HCT116 (cell line): ENCODE measurements around the gene DPH5. TPM values are rescaled to one million over a fixed set of nuclear protein-coding genes. Genes with fewer than 3 reads are reported as not detected.
"Not testable (repeated sequence)": the region's sequence is repeated elsewhere in the genome, so short reads cannot be mapped to it uniquely, and the experiment has no call there.

Source experiments
- ATAC-seq: fragments of 200-7000 bp; cut with Tn5 transposase; 2 replicates; pipeline ENCODE4 v1.9.1; 2020; ENCODE audit warnings: mild to moderate bottlenecking, moderate library complexity
- BruUV-seq: library from RNA; stranded (reverse); fragments of 400-500 nt; replicated peaks from 2 replicates; lab custom pipeline; 2021; lab: Mats Ljungman, UMichigan
- CTCF ChIA-PET: fragments of 300-600 bp; sonication (Branson Sonifier 250); formaldehyde crosslinking; loops from one replicate; lab custom pipeline; 2021; ENCODE audit warnings: antibody characterized with exemption; lab: Charles Lee
- POLR2A ChIA-PET: fragments of 300-600, 350-600 bp; sonication (Branson Sonifier 250); formaldehyde crosslinking; loops from one replicate; lab custom pipeline; 2021; ENCODE audit warnings: antibody characterized with exemption; lab: Charles Lee
- RAD21 ChIA-PET, 2 experiments: fragments of 300-600 bp; sonication (Branson Sonifier 250); formaldehyde crosslinking; loops; one replicate each; lab custom pipeline; 2023; ENCODE audit warnings: low total read pairs in 2 of 2; ENCODE audit not compliant: uncharacterized antibody in 2 of 2, unreplicated experiment in 2 of 2, low non-redundant PET in 1 of 2; lab: Charles Lee
- DNase-seq: peaks from one replicate; pipeline ENCODE4 v3.0.0-alpha.2; 2010; ENCODE audit warnings: low read depth, low spot score
- H2AFZ ChIP-seq: fragments of 200-600 bp; shearing (Covaris generic), sonication (generic); 2 replicates; pipeline ENCODE4 v1.6.1; 2017; ENCODE audit warnings: low read depth, mixed run types, mixed read lengths, antibody characterized with exemption, low read length; ENCODE audit not compliant: poor library complexity, severe bottlenecking
- H3K27ac ChIP-seq: 2 replicates; pipeline ENCODE4 v1.5.1; 2012; ENCODE audit warnings: low read depth, low read length
- H3K27me3 ChIP-seq: fragments of 200-600 bp; sonication (generic); 2 replicates; pipeline ENCODE4 v1.6.1; 2016; ENCODE audit warnings: mixed run types, low read length, mixed read lengths; ENCODE audit not compliant: insufficient read depth
- H3K36me3 ChIP-seq, 2 experiments: fragments of 200-500 bp in 1 of 2; fragments of 200-600 bp in 1 of 2; sonication (Bioruptor generic) in 1 of 2; sonication (generic) in 1 of 2; 2 replicates each; pipeline versions ENCODE4 v1.5.1 to v1.6.1; 2014 to 2016; ENCODE audit warnings: low read length in 2 of 2, inconsistent platforms in 1 of 2, mixed read lengths in 1 of 2, mixed run types in 1 of 2; ENCODE audit not compliant: insufficient read depth in 2 of 2, control insufficient read depth in 1 of 2
- H3K4me1 ChIP-seq, 2 experiments: fragments of 200-600 bp in 1 of 2; sonication (generic) in 1 of 2; 2 replicates each; pipeline versions ENCODE4 v1.5.1 to v1.6.1; 2012 to 2017; ENCODE audit warnings: low read length in 2 of 2, inconsistent platforms in 1 of 2, mild to moderate bottlenecking in 1 of 2, mixed read lengths in 1 of 2, mixed run types in 1 of 2, moderate library complexity in 1 of 2; ENCODE audit not compliant: insufficient read depth in 2 of 2, control insufficient read depth in 1 of 2
- H3K4me2 ChIP-seq: fragments of 200-600 bp; sonication (generic); 2 replicates; pipeline ENCODE4 v1.6.1; 2017; ENCODE audit warnings: mixed run types, low read length, mixed read lengths
- H3K4me3 ChIP-seq, 2 experiments: fragments of 200-600 bp in 1 of 2; sonication (generic) in 1 of 2; replicated peaks in 1 of 2; 2 replicates each; pipeline ENCODE4 v1.5.1; 2011 to 2016; ENCODE audit warnings: low read length in 2 of 2, control low read depth in 1 of 2, low read depth in 1 of 2, mild to moderate bottlenecking in 1 of 2, mixed read lengths in 1 of 2, mixed run types in 1 of 2
- H3K79me2 ChIP-seq: fragments of 200-600 bp; sonication (generic); 2 replicates; pipeline ENCODE4 v1.6.1; 2017; ENCODE audit warnings: mild to moderate bottlenecking, mixed run types, low read length, moderate library complexity, mixed read lengths; ENCODE audit not compliant: insufficient read depth
- H3K9ac ChIP-seq: fragments of 200-600 bp; sonication (generic); 2 replicates; pipeline ENCODE4 v1.6.1; 2016; ENCODE audit warnings: low read length, mixed read lengths
- H3K9me2 ChIP-seq: fragments of 200-600 bp; sonication (generic), shearing (Covaris generic); 2 replicates; pipeline ENCODE4 v1.6.1; 2017; ENCODE audit warnings: mixed run types, mild to moderate bottlenecking, moderate library complexity; ENCODE audit not compliant: insufficient read depth
- H3K9me3 ChIP-seq, 2 experiments: fragments of 200-500 bp in 1 of 2; fragments of 200-600 bp in 1 of 2; sonication (Bioruptor generic) in 1 of 2; sonication (generic) in 1 of 2; 2 replicates each; pipeline ENCODE4 v1.6.1; 2014 to 2017; ENCODE audit warnings: low read length in 2 of 2, mixed read lengths in 2 of 2, inconsistent platforms in 1 of 2, low read depth in 1 of 2, mild to moderate bottlenecking in 1 of 2, mixed run types in 1 of 2, moderate library complexity in 1 of 2; ENCODE audit not compliant: control insufficient read depth in 1 of 2, insufficient read depth in 1 of 2
- H4K20me1 ChIP-seq: fragments of 200-600 bp; sonication (generic), shearing (Covaris generic); 2 replicates; pipeline ENCODE4 v1.6.1; 2017; ENCODE audit warnings: mixed run types, mild to moderate bottlenecking, moderate library complexity; ENCODE audit not compliant: insufficient read depth
- ELF1 ChIP-seq: IDR thresholded peaks from 2 replicates; pipeline ENCODE4 v1.6.1; 2012; ENCODE audit warnings: low read depth, borderline replicate concordance
- EZH2 ChIP-seq: fragments of 200-600 bp; sonication (generic); IDR thresholded peaks from 2 replicates; pipeline ENCODE4 v1.6.1; 2017; ENCODE audit warnings: antibody characterized with exemption, mixed run types
- FOSL1 ChIP-seq: IDR thresholded peaks from 2 replicates; pipeline ENCODE4 v1.6.1; 2012; ENCODE audit warnings: low read depth
- POLR2A ChIP-seq: IDR thresholded peaks from 2 replicates; pipeline ENCODE4 v1.7.0; 2011; ENCODE audit warnings: borderline replicate concordance; ENCODE audit not compliant: insufficient read depth, insufficient read length; ENCODE audit errors: extremely low read depth
- RAD21 ChIP-seq: IDR thresholded peaks from 2 replicates; pipeline ENCODE4 v1.6.1; 2012; ENCODE audit warnings: low read depth, mild to moderate bottlenecking
- SIN3A ChIP-seq: IDR thresholded peaks from 2 replicates; pipeline ENCODE4 v1.6.1; 2012; ENCODE audit warnings: low read depth
- SRF ChIP-seq: IDR thresholded peaks from 2 replicates; pipeline ENCODE4 v1.6.1; 2012; ENCODE audit warnings: low read depth
- TCF7L2 ChIP-seq: IDR thresholded peaks from 2 replicates; pipeline ENCODE4 v1.7.0; 2011; ENCODE audit warnings: borderline replicate concordance, inconsistent platforms; ENCODE audit not compliant: insufficient read depth, insufficient read length; ENCODE audit errors: extremely low read depth
- intact Hi-C: fragments of 100-400 bp; cut with micrococcal nuclease; formaldehyde crosslinking; loops from 2 replicates; pipeline ENCODE4 v1.10.0; 2022
- total RNA-seq: library from RNA; stranded (reverse); gene quantifications from one replicate; pipeline ENCODE4 v1.2.1, GENCODE V29; 2021; ENCODE audit not compliant: unreplicated experiment
- TF ChIP-seq, protein P1 (sequence below): IDR thresholded peaks from 2 replicates; pipeline ENCODE4 v1.6.1; 2011; ENCODE audit warnings: mild to moderate bottlenecking, low read length, moderate library complexity; ENCODE audit not compliant: insufficient replicate concordance; ENCODE audit errors: extremely low read depth
- TF ChIP-seq, protein P2 (sequence below): IDR thresholded peaks from 2 replicates; pipeline ENCODE4 v1.6.1; 2012
- TF ChIP-seq, protein P3 (sequence below): IDR thresholded peaks from 2 replicates; pipeline ENCODE4 v1.6.1; 2012
- TF ChIP-seq, protein P4 (sequence below), 3 experiments: fragments of 200-600 bp in 1 of 3; sonication (generic) in 1 of 3; IDR thresholded peaks in 2 of 3; conservative IDR thresholded peaks in 1 of 3; 2 replicates each; pipeline ENCODE4 v1.5.1; 2012 to 2017; ENCODE audit warnings: low read depth in 2 of 3, low read length in 2 of 3, antibody characterized with exemption in 1 of 3, borderline replicate concordance in 1 of 3, control low read depth in 1 of 3, mild to moderate bottlenecking in 1 of 3, mixed read lengths in 1 of 3, mixed run types in 1 of 3, moderate library complexity in 1 of 3; ENCODE audit not compliant: insufficient read depth in 1 of 3

Gene DPH5
- total RNA-seq, 1 experiment from 2014 or later: 55.8 TPM

DNA sequence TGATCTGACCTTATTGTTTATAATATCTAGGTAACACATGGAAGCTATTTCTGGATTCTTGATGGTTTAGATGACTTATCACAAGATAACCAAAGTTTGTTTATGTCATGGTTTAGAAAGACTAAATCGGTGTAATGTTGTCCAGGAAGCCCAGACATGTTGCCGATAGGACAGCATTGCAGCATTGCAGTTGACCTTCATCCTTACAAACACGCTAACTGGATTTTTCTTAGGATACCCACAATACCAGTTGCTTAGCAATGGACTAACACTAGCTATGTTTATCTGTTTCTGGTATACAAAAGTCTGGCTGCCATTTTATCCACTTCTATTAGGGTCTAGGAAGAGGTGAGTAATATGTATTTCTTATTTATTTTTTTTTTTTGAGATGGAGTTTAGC lies 11.7 kb upstream of the DPH5 start (continued):
- TF ChIP-seq, protein P1, sequence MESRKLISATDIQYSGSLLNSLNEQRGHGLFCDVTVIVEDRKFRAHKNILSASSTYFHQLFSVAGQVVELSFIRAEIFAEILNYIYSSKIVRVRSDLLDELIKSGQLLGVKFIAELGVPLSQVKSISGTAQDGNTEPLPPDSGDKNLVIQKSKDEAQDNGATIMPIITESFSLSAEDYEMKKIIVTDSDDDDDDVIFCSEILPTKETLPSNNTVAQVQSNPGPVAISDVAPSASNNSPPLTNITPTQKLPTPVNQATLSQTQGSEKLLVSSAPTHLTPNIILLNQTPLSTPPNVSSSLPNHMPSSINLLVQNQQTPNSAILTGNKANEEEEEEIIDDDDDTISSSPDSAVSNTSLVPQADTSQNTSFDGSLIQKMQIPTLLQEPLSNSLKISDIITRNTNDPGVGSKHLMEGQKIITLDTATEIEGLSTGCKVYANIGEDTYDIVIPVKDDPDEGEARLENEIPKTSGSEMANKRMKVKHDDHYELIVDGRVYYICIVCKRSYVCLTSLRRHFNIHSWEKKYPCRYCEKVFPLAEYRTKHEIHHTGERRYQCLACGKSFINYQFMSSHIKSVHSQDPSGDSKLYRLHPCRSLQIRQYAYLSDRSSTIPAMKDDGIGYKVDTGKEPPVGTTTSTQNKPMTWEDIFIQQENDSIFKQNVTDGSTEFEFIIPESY: no peak
- TF ChIP-seq EZH2: no peak
- no peak for TF ChIP-seq RAD21

DNA sequence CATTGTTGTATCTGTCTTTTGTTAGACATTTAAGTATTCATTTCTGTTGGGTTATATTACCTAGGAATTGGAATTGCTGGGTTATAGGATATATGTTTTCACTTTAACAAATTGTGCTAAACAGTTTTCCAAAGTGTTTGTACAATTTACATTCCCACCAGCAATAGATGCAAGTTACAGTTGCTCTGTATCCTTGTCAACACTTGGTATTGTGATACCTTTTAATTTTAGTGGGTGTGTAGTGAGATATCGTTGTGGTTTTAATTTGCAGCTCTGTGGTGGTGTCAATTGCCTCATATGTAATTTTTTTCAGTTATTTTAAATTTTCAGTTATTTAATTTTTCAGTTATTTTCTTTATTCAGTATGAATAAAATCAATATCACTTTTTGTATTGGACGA lies 7.4 kb upstream of the DPH5 start:
- DNase-seq (no peak), ATAC-seq (no peak)
- TF ChIP-seq POLR2A (no peak), FOSL1 (no peak), SRF (no peak), TCF7L2 (no peak), SIN3A (no peak), ELF1 (no peak)
- TF ChIP-seq, protein P2, sequence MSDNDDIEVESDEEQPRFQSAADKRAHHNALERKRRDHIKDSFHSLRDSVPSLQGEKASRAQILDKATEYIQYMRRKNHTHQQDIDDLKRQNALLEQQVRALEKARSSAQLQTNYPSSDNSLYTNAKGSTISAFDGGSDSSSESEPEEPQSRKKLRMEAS: no peak
- TF ChIP-seq, protein P3, sequence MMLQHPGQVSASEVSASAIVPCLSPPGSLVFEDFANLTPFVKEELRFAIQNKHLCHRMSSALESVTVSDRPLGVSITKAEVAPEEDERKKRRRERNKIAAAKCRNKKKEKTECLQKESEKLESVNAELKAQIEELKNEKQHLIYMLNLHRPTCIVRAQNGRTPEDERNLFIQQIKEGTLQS: no peak
- TF ChIP-seq, protein P4, sequence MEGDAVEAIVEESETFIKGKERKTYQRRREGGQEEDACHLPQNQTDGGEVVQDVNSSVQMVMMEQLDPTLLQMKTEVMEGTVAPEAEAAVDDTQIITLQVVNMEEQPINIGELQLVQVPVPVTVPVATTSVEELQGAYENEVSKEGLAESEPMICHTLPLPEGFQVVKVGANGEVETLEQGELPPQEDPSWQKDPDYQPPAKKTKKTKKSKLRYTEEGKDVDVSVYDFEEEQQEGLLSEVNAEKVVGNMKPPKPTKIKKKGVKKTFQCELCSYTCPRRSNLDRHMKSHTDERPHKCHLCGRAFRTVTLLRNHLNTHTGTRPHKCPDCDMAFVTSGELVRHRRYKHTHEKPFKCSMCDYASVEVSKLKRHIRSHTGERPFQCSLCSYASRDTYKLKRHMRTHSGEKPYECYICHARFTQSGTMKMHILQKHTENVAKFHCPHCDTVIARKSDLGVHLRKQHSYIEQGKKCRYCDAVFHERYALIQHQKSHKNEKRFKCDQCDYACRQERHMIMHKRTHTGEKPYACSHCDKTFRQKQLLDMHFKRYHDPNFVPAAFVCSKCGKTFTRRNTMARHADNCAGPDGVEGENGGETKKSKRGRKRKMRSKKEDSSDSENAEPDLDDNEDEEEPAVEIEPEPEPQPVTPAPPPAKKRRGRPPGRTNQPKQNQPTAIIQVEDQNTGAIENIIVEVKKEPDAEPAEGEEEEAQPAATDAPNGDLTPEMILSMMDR (IDR thresholded peaks at IDR 0.05 in 2 of 3, conservative IDR thresholded peaks at IDR 0.05 in 1 of 3; ENCODE audit: borderline replicate concordance in 1 of 3, insufficient read depth in 1 of 3, low read depth in 2 of 3, low read length in 2 of 3): no peak
- POLR2A ChIA-PET: no interaction called here
- no peaks in the 10 kb centered on the region for H3K27me3 ChIP-seq
- H3K36me3 ChIP-seq: no peaks in the 10 kb centered on the region
- H4K20me1 ChIP-seq: no peaks in the 10 kb centered on the region
- RAD21 ChIA-PET: no interaction called here
- H3K9me3 ChIP-seq: no peaks in the 10 kb centered on the region
- intact Hi-C loops: no loop called here
- CTCF ChIA-PET: no interaction called here
- no TSS peak for BruUV-seq
- H3K4me3 ChIP-seq: no peak overlapping the region
- no peak overlapping the region for H3K9ac ChIP-seq
- no peaks in the 10 kb centered on the region for H3K4me1 ChIP-seq
- no peak overlapping the region for H3K27ac ChIP-seq
- H3K79me2 ChIP-seq: peaks cover 63% of the 10 kb centered on the region
- H3K4me2 ChIP-seq: no peak overlapping the region
- H3K9me2 ChIP-seq: no peaks in the 10 kb centered on the region
- H2AFZ ChIP-seq: no peak overlapping the region

DNA sequence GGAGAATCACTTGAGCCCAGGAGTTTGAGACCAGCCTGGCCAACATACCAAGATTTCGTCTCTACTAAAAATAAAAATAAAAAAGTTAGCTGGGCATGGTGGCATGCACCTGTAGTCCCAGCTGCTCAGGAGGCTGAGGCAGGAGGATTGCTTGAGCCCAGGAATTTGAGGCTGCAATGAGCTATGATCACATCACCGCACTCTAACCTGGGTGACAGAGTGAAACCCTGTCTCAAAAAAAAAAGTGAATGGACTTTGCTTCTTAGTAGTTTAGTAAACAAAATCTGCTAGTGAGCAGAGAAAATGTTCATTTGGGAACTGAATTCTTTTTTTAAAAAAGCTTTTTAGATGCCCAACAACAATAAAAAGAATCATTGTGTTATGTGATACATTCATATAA lies 6.5 kb upstream of the DPH5 start:
- H3K27ac ChIP-seq, H3K9me3 ChIP-seq, DNase-seq, POLR2A ChIA-PET, H3K36me3 ChIP-seq, H3K9ac ChIP-seq, H3K4me2 ChIP-seq, H4K20me1 ChIP-seq, H3K4me3 ChIP-seq, H3K9me2 ChIP-seq, RAD21 ChIA-PET, CTCF ChIA-PET, H2AFZ ChIP-seq, ATAC-seq, BruUV-seq, H3K27me3 ChIP-seq, H3K4me1 ChIP-seq, intact Hi-C loops: not testable (repeated sequence)
- peaks cover 69% of the 10 kb centered on the region for H3K79me2 ChIP-seq
